ENCODE results near the gene BTG3.

Gene BTG3

GRCh38 chr21:17583898-17584297 is 28.8 kb downstream of the BTG3 start:
- no peaks in the 10 kb centered on the region for H3K9me3 ChIP-seq (ENCODE audit: low read length)
- no peak overlapping the region for H3K4me3 ChIP-seq (ENCODE audit: low read depth in 1 of 2, low read length in 2 of 2)
- no peaks in the 10 kb centered on the region for H3K4me1 ChIP-seq (ENCODE audit: insufficient read depth, low read length)
- no peak overlapping the region for H3K9ac ChIP-seq (ENCODE audit: low read length)
- H3K36me3 ChIP-seq (ENCODE audit: insufficient read depth, low read length), result no peaks in the 10 kb centered on the region
- no peak overlapping the region for H3K27ac ChIP-seq (ENCODE audit: low read depth, low read length)
- no peaks in the 10 kb centered on the region for H3K27me3 ChIP-seq (ENCODE audit: control insufficient read depth in 1 of 2, insufficient read depth in 2 of 2, low read length in 2 of 2)

- no peak overlapping the region for H3K27ac ChIP-seq (ENCODE audit: low read depth, low read length)
- H3K4me3 ChIP-seq (ENCODE audit: low read depth in 1 of 2, low read length in 2 of 2), result no peak overlapping the region
- no peaks in the 10 kb centered on the region for H3K36me3 ChIP-seq (ENCODE audit: insufficient read depth, low read length)
- H3K27me3 ChIP-seq (ENCODE audit: control insufficient read depth in 1 of 2, insufficient read depth in 2 of 2, low read length in 2 of 2), result no peaks in the 10 kb centered on the region
- no peaks in the 10 kb centered on the region for H3K4me1 ChIP-seq (ENCODE audit: insufficient read depth, low read length)
- no peak overlapping the region for H3K9ac ChIP-seq (ENCODE audit: low read length)
- H3K9me3 ChIP-seq (ENCODE audit: low read length), result no peaks in the 10 kb centered on the region
Measured at GRCh38 chr21:17580319-17580718, 32.4 kb downstream of the BTG3 start.

GRCh38 chr21:17578876-17579275 is 33.8 kb downstream of the BTG3 start:
- Histone ChIP-seq H3K9ac (ENCODE audit: low read length) (no peak overlapping the region), H3K27me3 (ENCODE audit: control insufficient read depth in 1 of 2, insufficient read depth in 2 of 2, low read length in 2 of 2) (no peaks in the 10 kb centered on the region), H3K36me3 (ENCODE audit: insufficient read depth, low read length) (no peaks in the 10 kb centered on the region), H3K9me3 (ENCODE audit: low read length) (no peaks in the 10 kb centered on the region), H3K4me3 (ENCODE audit: low read depth in 1 of 2, low read length in 2 of 2) (no peak overlapping the region), H3K4me1 (ENCODE audit: insufficient read depth, low read length) (no peaks in the 10 kb centered on the region), H3K27ac (ENCODE audit: low read depth, low read length) (no peak overlapping the region)

GRCh38 chr21:17578162-17578561 is 34.5 kb downstream of the BTG3 start:
- Histone ChIP-seq H3K9ac (ENCODE audit: low read length) (no peak overlapping the region), H3K4me1 (ENCODE audit: insufficient read depth, low read length) (no peaks in the 10 kb centered on the region), H3K27ac (ENCODE audit: low read depth, low read length) (no peak overlapping the region), H3K9me3 (ENCODE audit: low read length) (no peaks in the 10 kb centered on the region), H3K36me3 (ENCODE audit: insufficient read depth, low read length) (no peaks in the 10 kb centered on the region), H3K27me3 (ENCODE audit: control insufficient read depth in 1 of 2, insufficient read depth in 2 of 2, low read length in 2 of 2) (no peaks in the 10 kb centered on the region), H3K4me3 (ENCODE audit: low read depth in 1 of 2, low read length in 2 of 2) (no peak overlapping the region)

- H3K36me3 ChIP-seq (ENCODE audit: insufficient read depth, low read length), result no peaks in the 10 kb centered on the region
Measured at GRCh38 chr21:17577701-17578100, 35.0 kb downstream of the BTG3 start.

GRCh38 chr21:17576080-17576835 is 36.4 kb downstream of the BTG3 start:
- Histone ChIP-seq H3K9me3 (ENCODE audit: low read length) (no peaks in the 10 kb centered on the region), H3K27ac (ENCODE audit: low read depth, low read length) (no peak overlapping the region), H3K4me3 (ENCODE audit: low read depth in 1 of 2, low read length in 2 of 2) (no peak overlapping the region), H3K27me3 (ENCODE audit: control insufficient read depth in 1 of 2, insufficient read depth in 2 of 2, low read length in 2 of 2) (no peaks in the 10 kb centered on the region), H3K9ac (ENCODE audit: low read length) (no peak overlapping the region), H3K4me1 (ENCODE audit: insufficient read depth, low read length) (no peaks in the 10 kb centered on the region), H3K36me3 (ENCODE audit: insufficient read depth, low read length) (no peaks in the 10 kb centered on the region)

More at GRCh38 chr21:17577701-17578100, 35.0 kb downstream of the BTG3 start:
- Histone ChIP-seq H3K27ac (ENCODE audit: low read depth, low read length) (no peak overlapping the region), H3K4me3 (ENCODE audit: low read depth in 1 of 2, low read length in 2 of 2) (no peak overlapping the region), H3K27me3 (ENCODE audit: control insufficient read depth in 1 of 2, insufficient read depth in 2 of 2, low read length in 2 of 2) (no peaks in the 10 kb centered on the region), H3K9ac (ENCODE audit: low read length) (no peak overlapping the region), H3K9me3 (ENCODE audit: low read length) (no peaks in the 10 kb centered on the region), H3K4me1 (ENCODE audit: insufficient read depth, low read length) (no peaks in the 10 kb centered on the region)

- H3K4me1 ChIP-seq (ENCODE audit: insufficient read depth, low read length), result no peaks in the 10 kb centered on the region
- H3K9me3 ChIP-seq (ENCODE audit: low read length), result no peaks in the 10 kb centered on the region
Measured at GRCh38 chr21:17575076-17575475, 37.6 kb downstream of the BTG3 start.

GRCh38 chr21:17572431-17572830 is 40.3 kb downstream of the BTG3 start:
- Histone ChIP-seq H3K9me3 (ENCODE audit: low read length) (no peaks in the 10 kb centered on the region), H3K27ac (ENCODE audit: low read depth, low read length) (no peak overlapping the region), H3K36me3 (ENCODE audit: insufficient read depth, low read length) (no peaks in the 10 kb centered on the region), H3K9ac (ENCODE audit: low read length) (no peak overlapping the region), H3K4me1 (ENCODE audit: insufficient read depth, low read length) (no peaks in the 10 kb centered on the region), H3K27me3 (ENCODE audit: control insufficient read depth in 1 of 2, insufficient read depth in 2 of 2, low read length in 2 of 2) (no peaks in the 10 kb centered on the region), H3K4me3 (ENCODE audit: low read depth in 1 of 2, low read length in 2 of 2) (no peak overlapping the region)

More at GRCh38 chr21:17575076-17575475, 37.6 kb downstream of the BTG3 start:
- Histone ChIP-seq H3K27me3 (ENCODE audit: control insufficient read depth in 1 of 2, insufficient read depth in 2 of 2, low read length in 2 of 2) (no peaks in the 10 kb centered on the region), H3K9ac (ENCODE audit: low read length) (no peak overlapping the region), H3K4me3 (ENCODE audit: low read depth in 1 of 2, low read length in 2 of 2) (no peak overlapping the region), H3K36me3 (ENCODE audit: insufficient read depth, low read length) (no peaks in the 10 kb centered on the region), H3K27ac (ENCODE audit: low read depth, low read length) (no peak overlapping the region)

- H3K27me3 ChIP-seq (ENCODE audit: control insufficient read depth in 1 of 2, insufficient read depth in 2 of 2, low read length in 2 of 2), result no peaks in the 10 kb centered on the region
- H3K4me3 ChIP-seq (ENCODE audit: low read depth in 1 of 2, low read length in 2 of 2), result no peak overlapping the region
- H3K36me3 ChIP-seq (ENCODE audit: insufficient read depth, low read length), result no peaks in the 10 kb centered on the region
- H3K27ac ChIP-seq (ENCODE audit: low read depth, low read length), result no peak overlapping the region
- H3K4me1 ChIP-seq (ENCODE audit: insufficient read depth, low read length), result no peaks in the 10 kb centered on the region
- H3K9ac ChIP-seq (ENCODE audit: low read length), result no peak overlapping the region
- H3K9me3 ChIP-seq (ENCODE audit: low read length), result no peaks in the 10 kb centered on the region
Measured at GRCh38 chr21:17570786-17571185, 41.9 kb downstream of the BTG3 start.

- no peaks in the 10 kb centered on the region for H3K4me1 ChIP-seq (ENCODE audit: insufficient read depth, low read length)
- H3K4me3 ChIP-seq (ENCODE audit: low read depth in 1 of 2, low read length in 2 of 2), result no peak overlapping the region
- H3K9me3 ChIP-seq (ENCODE audit: low read length), result no peaks in the 10 kb centered on the region
- H3K27me3 ChIP-seq (ENCODE audit: control insufficient read depth in 1 of 2, insufficient read depth in 2 of 2, low read length in 2 of 2), result no peaks in the 10 kb centered on the region
- no peak overlapping the region for H3K9ac ChIP-seq (ENCODE audit: low read length)
- H3K36me3 ChIP-seq (ENCODE audit: insufficient read depth, low read length), result no peaks in the 10 kb centered on the region
- H3K27ac ChIP-seq (ENCODE audit: low read depth, low read length), result no peak overlapping the region
Measured at GRCh38 chr21:17560377-17561025, 52.2 kb downstream of the BTG3 start.

GRCh38 chr21:17554679-17555465 is 57.8 kb downstream of the BTG3 start:
- H3K9ac ChIP-seq (ENCODE audit: low read length), result no peak overlapping the region
- no peaks in the 10 kb centered on the region for H3K36me3 ChIP-seq (ENCODE audit: insufficient read depth, low read length)
- H3K4me1 ChIP-seq (ENCODE audit: insufficient read depth, low read length), result no peaks in the 10 kb centered on the region
- no peak overlapping the region for H3K27ac ChIP-seq (ENCODE audit: low read depth, low read length)
- H3K4me3 ChIP-seq (ENCODE audit: low read depth in 1 of 2, low read length in 2 of 2), result no peak overlapping the region
- H3K9me3 ChIP-seq (ENCODE audit: low read length), result no peaks in the 10 kb centered on the region
- H3K27me3 ChIP-seq (ENCODE audit: control insufficient read depth in 1 of 2, insufficient read depth in 2 of 2, low read length in 2 of 2), result no peaks in the 10 kb centered on the region
